ENCODE data around the gene DENND1A.

The DENND1A gene

DNA sequence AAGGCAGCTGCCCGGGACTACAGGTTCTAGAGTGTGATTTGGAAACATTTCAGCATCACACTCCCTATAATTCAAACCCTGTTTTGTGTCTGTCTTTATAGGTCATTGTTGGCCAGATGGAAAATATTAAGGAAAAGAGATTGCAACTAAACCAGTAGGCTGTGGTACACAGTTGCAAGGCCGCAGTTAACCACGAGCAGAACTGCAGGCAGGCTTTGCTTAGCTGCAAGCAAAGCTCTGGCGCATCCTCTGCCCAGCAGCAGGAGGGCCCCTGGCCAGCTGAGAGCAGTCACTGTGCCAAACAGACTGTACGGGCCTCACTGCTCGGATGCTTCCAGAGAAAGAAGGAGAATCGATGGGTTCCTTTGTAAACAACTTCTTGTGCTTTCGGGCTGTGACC is 204.5 kb downstream of the DENND1A start:
- DNase-seq (ENCODE audit: low read depth) = peak; percentile 13

GRCh38 chr9:123724211-123724796 is 205.6 kb downstream of the DENND1A start:
- no peak for DNase-seq (ENCODE audit: low read depth)

DNA sequence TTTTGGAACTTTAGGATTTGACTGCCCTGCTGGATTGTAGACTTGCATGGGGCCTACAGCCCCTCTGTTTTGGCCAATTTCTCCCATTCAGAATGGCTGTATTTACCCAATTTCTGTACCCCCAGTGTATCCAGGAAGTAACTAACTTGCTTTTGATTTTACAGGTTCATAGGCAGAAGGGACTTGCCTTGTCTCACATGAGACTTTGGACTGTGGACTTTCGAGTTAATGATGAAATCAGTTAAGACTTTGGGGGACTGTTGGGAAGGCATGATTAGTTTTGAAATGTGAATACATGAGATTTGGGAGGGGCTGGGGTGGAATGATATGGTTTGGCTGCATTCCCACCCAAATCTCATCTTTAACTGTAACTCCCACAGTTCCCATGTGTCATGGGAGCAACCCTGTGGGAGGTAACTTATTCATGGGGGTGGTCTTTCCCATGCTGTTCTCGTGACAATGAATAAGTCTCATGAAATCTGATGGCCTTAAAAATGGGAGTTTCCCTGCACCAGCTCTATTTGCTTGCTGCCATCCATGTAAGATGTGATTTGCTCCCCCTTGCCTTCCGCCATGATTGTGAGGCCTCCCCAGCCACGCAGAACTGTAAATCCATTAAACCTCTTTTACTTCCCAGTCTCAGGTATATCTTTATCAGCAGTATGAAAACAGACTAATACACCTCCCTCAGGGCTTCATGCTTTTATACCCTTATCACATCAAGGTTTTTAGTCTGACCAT is 206.6 kb downstream of the DENND1A start:
- DNase-seq (ENCODE audit: low read depth) = no peak

- no peak for DNase-seq (ENCODE audit: low read depth)
These were observed 207.5 kb downstream of the DENND1A start for GRCh38 chr9:123722378-123722777.

DNA sequence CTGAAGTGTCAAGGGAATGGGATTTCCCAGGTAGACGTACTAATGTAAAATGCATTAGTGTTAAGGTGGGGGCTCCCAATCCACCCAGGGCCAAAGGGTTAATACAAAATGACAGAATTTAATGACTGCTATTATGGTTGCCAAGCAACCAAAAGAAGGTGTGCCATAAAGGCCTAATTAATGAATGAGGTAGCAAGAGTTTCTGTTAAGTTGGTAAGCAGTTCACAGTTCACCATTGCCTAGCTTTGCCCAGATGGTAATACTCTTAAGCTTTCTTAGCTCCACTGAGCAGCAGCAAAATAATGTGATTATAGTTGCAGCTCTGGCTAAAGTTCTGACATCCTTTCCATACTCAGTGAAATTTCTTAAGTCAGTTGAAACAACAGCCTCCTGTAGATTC is 211.7 kb downstream of the DENND1A start:
- DNase-seq (ENCODE audit: low read depth) = no peak

GRCh38 chr9:123717581-123718175 is 212.2 kb downstream of the DENND1A start:
- no peak for DNase-seq (ENCODE audit: low read depth)

DNA sequence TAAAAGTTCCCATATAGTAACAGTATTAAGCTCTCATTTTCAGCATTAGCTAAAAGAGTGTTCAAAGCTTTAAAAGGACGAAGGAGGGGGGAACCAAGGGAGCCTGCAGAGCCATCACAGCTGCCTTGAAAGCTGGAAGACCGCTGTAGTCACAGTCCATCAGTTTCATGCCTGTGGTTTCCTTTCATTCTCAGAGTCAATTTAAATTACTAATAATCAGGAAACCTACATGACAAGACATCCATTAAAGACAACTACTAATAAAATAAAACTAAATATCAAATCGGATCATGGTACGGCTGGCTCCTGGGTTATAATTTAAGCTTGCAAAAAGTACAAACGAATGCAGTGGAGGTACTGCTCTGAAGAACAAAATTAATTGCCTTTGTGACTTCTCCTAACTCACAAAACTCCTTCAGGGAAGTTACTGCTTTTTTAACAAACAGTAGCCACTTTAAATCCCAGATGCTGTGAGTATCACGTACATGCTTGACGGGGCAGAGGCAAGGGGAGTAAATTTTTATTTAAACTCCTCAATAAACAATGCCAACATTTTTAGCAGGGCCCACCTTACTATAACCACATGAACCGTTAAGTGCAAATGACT is 213.5 kb downstream of the DENND1A start:
- no peak for DNase-seq (ENCODE audit: low read depth)

GRCh38 chr9:123715258-123715657 is 214.7 kb downstream of the DENND1A start:
- no peak for DNase-seq (ENCODE audit: low read depth)

- DNase-seq (ENCODE audit: low read depth) = no peak
These were observed 216.6 kb downstream of the DENND1A start for GRCh38 chr9:123713282-123713681.

GRCh38 chr9:123712399-123712798 is 217.5 kb downstream of the DENND1A start:
- no peak for DNase-seq (ENCODE audit: low read depth)

DNA sequence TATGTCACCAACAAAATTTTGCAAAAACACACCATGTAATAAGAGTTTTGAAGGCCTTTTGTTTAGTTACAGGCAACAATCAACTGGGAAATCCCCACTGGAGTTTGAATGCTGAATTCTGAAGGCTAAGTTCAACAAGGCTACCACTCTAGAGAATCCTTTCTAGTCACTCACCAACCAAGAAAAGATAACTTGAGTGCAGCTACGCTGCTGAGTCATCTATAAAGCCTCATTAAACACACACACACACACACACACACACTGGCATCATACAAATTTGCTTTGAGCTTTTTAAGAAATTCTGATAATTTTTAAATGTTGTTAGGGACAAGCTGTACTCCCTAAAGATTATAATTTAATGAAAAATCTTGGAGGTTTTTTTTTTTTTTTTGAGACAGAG is 219.6 kb downstream of the DENND1A start:
- peak; percentile 50 for DNase-seq (ENCODE audit: low read depth)

DNA sequence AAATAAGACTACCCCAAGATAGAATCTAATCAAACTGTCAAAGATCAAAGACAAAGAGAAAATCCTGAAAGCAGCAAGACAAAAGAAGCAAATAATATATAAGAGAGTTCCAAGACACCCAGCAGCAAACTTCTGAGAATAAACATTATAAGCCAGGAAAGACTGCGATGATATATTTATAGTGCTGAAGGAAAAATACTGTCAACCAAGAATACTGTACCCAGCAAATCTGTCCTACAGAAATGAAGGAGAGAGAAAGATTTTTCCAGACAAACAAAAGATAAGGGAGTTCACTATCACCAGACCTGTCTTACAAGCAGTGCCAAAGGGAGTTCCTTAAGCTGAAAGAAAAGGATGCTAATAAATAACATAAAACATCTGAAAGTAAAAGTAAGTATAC is 227.4 kb downstream of the DENND1A start:
- DNase-seq (ENCODE audit: low read depth) = no peak

DNA sequence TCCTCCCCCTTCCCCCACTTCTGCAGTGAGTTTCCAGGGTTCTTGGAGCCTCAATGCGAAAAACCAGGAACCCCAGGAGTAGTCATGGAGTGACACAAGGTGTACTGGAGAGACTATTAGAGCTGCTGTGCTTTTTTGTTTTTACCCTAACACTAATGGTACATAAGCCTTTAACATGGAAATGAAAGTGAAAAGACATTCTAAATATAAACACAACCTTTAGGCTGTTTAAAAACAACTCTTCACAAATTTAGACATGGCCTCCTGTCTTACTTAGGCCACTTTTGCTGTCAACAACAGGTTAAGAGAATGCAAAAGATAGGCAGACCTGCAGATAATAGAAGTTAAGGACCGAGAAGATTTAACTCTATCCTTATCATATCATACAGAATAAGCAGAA is 232.2 kb downstream of the DENND1A start:
- no peak for DNase-seq (ENCODE audit: low read depth)

DNA sequence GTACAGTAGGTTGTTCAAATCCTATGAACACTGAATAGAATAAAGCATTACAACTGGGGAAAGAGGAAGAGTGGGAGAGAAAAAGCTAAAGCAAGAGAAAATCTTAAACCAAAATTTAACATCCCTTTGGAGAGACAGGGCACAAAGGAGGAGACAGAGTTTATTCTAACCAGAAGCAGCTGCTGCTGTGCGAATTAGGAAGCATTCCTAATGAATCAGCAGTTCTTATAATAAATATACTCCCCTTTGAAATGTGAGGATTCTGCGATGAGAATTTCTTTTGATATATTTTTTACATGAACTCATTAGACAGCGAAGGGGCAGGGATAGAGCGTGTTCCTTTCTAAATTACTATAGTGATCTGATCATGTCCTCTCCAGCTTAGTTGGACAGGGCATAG is 233.4 kb downstream of the DENND1A start:
- no peak for DNase-seq (ENCODE audit: low read depth)

- DNase-seq (ENCODE audit: low read depth) = no peak
These were observed 234.5 kb downstream of the DENND1A start for GRCh38 chr9:123695386-123695785.

DNA sequence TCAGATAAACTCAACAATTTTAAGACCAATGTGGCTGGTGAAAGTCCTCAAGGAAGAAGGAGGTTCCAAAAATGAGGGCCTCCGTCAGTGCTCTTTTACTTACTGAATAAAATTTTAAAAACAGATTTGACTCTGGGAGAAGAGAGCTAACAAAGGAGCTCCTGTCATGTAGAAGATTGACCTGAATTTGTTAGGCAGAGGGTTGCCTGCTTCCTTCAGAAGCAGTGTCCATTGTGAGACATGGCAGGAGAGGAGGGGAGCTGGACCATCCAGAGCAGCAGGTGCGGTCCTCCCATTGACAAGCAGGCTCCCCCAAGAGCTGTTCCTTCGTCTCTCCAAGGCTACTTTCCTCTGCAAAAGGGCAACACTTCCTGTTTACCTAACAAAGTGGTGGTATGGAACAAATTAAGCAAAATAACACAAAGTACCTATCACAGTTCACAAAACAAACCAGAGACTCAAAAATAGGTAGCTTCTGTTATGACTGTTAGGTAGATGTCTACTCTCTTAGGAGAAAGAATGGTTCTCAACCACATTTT is 238.1 kb downstream of the DENND1A start:
- DNase-seq (ENCODE audit: low read depth) = no peak

- DNase-seq (ENCODE audit: low read depth) = no peak
These were observed 240.1 kb downstream of the DENND1A start for GRCh38 chr9:123689701-123690428.

DNA sequence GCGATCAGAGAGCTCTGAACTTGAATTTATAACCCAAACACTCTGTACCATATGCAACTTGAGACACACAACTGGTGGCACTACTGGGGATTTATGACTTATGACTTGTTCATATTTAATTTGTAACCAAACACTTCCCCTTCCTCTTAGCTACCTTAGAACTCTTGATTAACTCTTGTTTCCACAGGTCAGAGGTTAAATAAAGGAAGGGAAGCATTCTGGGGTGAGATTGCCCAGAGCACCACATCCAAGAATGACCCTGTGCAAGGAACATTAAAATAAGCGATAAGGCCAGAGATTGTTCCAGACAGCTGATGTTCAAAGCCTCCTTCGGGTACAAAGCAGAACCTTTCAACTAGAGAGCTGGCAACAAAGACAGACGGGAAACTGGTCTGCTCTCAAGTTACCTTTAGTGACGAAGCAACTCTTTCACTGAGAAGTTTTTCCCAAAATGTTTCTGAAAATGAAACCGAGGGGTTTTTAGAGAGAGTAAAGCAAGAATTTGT is 242.6 kb downstream of the DENND1A start:
- DNase-seq (ENCODE audit: low read depth) = no peak

DNA sequence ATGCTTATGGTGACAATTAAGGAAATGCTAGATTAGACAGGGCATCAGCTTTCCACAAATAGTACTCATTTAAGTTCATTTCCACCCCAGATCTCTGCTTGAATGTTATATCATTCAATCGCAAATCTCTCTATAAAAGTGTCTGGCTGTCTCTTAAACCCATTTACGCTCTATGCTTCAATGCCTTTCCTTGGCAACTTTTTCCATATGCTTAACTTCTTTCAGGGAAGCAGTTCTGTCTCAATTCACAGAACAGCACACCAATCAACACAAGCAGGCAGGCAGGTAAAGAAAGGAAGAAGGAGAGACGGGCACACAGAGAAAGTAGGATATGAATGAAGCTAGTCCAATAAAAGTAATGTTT is 243.1 kb downstream of the DENND1A start:
- no peak for DNase-seq (ENCODE audit: low read depth)

DNA sequence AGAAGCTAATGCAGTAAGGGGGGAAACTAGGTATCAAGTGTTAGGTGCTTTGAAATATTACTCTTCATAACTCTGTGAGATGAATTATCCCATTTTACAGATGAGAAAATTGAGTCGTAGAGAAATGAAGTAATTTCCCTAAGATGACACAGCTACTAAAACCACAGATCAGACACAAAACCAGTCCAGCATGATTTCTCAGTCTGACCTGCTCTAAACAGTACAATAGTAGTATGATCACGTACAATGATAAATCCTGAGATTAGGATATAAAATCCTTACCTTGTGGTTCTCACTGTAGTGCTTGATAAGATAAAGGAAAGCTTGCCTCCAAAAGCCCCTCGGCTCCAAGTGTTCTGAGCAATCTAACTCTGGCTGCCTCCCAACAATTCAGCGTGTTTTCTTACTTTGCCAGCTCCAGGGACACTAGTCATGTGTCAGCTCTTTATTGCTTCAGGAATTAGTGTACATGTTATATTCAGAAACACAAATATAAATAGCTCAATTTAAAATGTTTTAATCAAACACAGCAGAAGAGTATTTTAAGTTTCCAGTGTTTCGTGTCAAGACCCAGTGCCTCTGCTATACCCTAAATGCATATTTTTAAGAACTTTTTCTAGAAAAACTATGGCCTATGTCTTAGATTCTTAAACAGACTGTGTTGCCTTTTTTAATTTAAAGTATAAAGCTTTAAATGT is 243.6 kb downstream of the DENND1A start:
- DNase-seq (ENCODE audit: low read depth) = no peak

DNA sequence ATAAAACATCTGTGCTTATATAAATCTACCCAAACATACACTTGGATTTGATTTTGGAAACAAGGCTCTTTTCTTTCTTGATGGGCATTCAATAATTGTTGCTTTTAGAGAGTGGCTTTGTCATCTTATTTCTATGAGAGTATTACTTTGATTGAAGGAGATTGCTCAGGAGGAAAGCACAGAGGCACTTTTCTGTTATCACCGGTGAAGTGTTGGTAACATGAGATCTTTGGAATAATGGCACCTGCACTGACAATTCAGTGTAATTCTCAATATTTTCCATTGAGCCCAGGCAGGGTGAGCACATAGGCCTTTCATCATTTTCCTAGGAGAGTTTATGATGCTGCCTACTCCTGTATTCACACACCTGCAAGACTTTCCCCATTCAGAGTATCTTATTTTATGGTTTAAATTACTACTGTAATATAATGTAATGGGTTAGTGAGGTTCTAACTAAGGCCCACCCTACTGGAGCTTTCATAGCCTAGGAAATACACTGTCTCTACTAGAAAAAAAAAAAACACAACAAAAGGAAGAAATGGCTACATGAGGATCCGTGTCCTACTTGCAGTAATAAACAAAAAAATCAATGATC is 244.3 kb downstream of the DENND1A start:
- DNase-seq (ENCODE audit: low read depth) = no peak

Measured in GM04503 (cell line).